Endothelial cell of umbilical vein (primary cell): ENCODE data around the gene KBTBD8. TPM values are rescaled to one million over a fixed set of nuclear protein-coding genes. Genes with fewer than 3 reads are reported as not detected.

Source experiments
- BruUV-seq: library from RNA; stranded (reverse); fragments of 400-500 nt; replicated peaks from 2 replicates; lab custom pipeline; 2021; lab: Mats Ljungman, UMichigan
- CTCF ChIA-PET: fragments of 300-600, 350-600 bp; sonication (Branson Sonifier 250); formaldehyde crosslinking; loops from one replicate; lab custom pipeline; 2021; ENCODE audit warnings: antibody characterized with exemption, inconsistent platforms; lab: Charles Lee
- POLR2A ChIA-PET: fragments of 300-600, 350-600 bp; sonication (Branson Sonifier 250); formaldehyde crosslinking; loops from one replicate; lab custom pipeline; 2021; ENCODE audit warnings: antibody characterized with exemption, inconsistent platforms; lab: Charles Lee
- DNase-seq: peaks from one replicate; pipeline ENCODE4 v3.0.0-alpha.2; 2011; ENCODE audit warnings: low read depth, low spot score
- FAIRE-seq: peaks from 2 replicates; lab custom pipeline; 2011; peaks lifted over from hg19 to GRCh38; lab: Jason Lieb, UNC
- H2AFZ ChIP-seq: 2 replicates; pipeline ENCODE4 v1.6.0; 2012; ENCODE audit warnings: low read depth, low read length, control low read depth, inconsistent platforms
- H3K27ac ChIP-seq: 2 replicates; pipeline ENCODE4 v1.5.1; 2011; ENCODE audit warnings: low read depth, mild to moderate bottlenecking, control low read depth, low read length, moderate library complexity; ENCODE audit not compliant: insufficient read depth
- H3K27me3 ChIP-seq, 2 experiments: 2 replicates each; pipeline versions ENCODE4 v1.6.0 to v1.6.1; 2011; ENCODE audit warnings: low read length in 2 of 2, mixed read lengths in 1 of 2; ENCODE audit not compliant: control insufficient read depth in 2 of 2, insufficient read depth in 2 of 2
- H3K36me3 ChIP-seq, 2 experiments: 2 replicates in 1 of 2; 3 replicates in 1 of 2; pipeline ENCODE4 v1.5.1; 2011; ENCODE audit warnings: low read length in 2 of 2, mild to moderate bottlenecking in 1 of 2, moderate library complexity in 1 of 2; ENCODE audit not compliant: control insufficient read depth in 2 of 2, insufficient read depth in 2 of 2; ENCODE audit errors: extremely low read depth in 1 of 2
- H3K4me1 ChIP-seq: 3 replicates; pipeline ENCODE4 v1.5.1; 2011; ENCODE audit warnings: mild to moderate bottlenecking, low read length; ENCODE audit not compliant: control insufficient read depth, insufficient read depth; ENCODE audit errors: extremely low read depth
- H3K4me2 ChIP-seq: 2 replicates; pipeline ENCODE4 v1.6.1; 2011; ENCODE audit warnings: low read length, control low read depth, mixed read lengths; ENCODE audit not compliant: insufficient read depth
- H3K4me3 ChIP-seq, 3 experiments: fragments of 200-600 bp in 1 of 3; sonication (generic), shearing (Covaris generic) in 1 of 3; replicated peaks in 1 of 3; 2 replicates each; pipeline ENCODE4 v1.5.1; 2011 to 2016; ENCODE audit warnings: control low read depth in 3 of 3, low read length in 3 of 3, mild to moderate bottlenecking in 2 of 3, inconsistent platforms in 1 of 3, low read depth in 1 of 3, moderate library complexity in 1 of 3; ENCODE audit not compliant: insufficient read depth in 1 of 3
- H3K79me2 ChIP-seq: 2 replicates; pipeline ENCODE4 v1.6.0; 2012; ENCODE audit warnings: low read length, inconsistent platforms; ENCODE audit not compliant: control insufficient read depth, insufficient read depth
- H3K9ac ChIP-seq: replicated peaks from 2 replicates; pipeline ENCODE3; 2011; ENCODE audit warnings: low read length, control low read depth; ENCODE audit not compliant: insufficient read depth; ENCODE audit errors: extremely low read depth
- H3K9me1 ChIP-seq: replicated peaks from 3 replicates; pipeline ENCODE4 v1.6.0; 2011; ENCODE audit warnings: mild to moderate bottlenecking, low read length; ENCODE audit not compliant: control insufficient read depth, insufficient read depth; ENCODE audit errors: extremely low read depth
- H3K9me3 ChIP-seq: replicated peaks from 2 replicates; pipeline ENCODE4 v1.5.1; 2012; ENCODE audit warnings: low read length, inconsistent platforms; ENCODE audit not compliant: control insufficient read depth, insufficient read depth
- H4K20me1 ChIP-seq: replicated peaks from 2 replicates; pipeline ENCODE3; 2011; ENCODE audit warnings: mild to moderate bottlenecking, low read length; ENCODE audit not compliant: control insufficient read depth, insufficient read depth; ENCODE audit errors: extremely low read depth
- CTCF ChIP-seq, 2 donors: IDR thresholded peaks; 1 replicate in 1 of 2; 2 replicates in 1 of 2; pipeline ENCODE4 v1.5.1; 2011; ENCODE audit warnings: low read length in 2 of 2, mild to moderate bottlenecking in 2 of 2, moderate library complexity in 2 of 2, control low read depth in 1 of 2, inconsistent platforms in 1 of 2, low read depth in 1 of 2; ENCODE audit not compliant: insufficient read depth in 1 of 2; ENCODE audit errors: extremely low read depth in 1 of 2
- EZH2 ChIP-seq: IDR thresholded peaks from 2 replicates; pipeline ENCODE4 v1.6.1; 2012; ENCODE audit warnings: borderline replicate concordance, low read depth, mild to moderate bottlenecking, moderate library complexity, low read length, inconsistent platforms; ENCODE audit not compliant: severe bottlenecking
- FOS ChIP-seq: IDR thresholded peaks from 2 replicates; pipeline ENCODE4 v1.6.1; 2011; ENCODE audit warnings: mild to moderate bottlenecking, low read length, moderate library complexity, borderline replicate concordance; ENCODE audit not compliant: insufficient read depth
- GATA2 ChIP-seq: IDR thresholded peaks from 2 replicates; pipeline ENCODE4 v1.7.0; 2011; ENCODE audit warnings: low read depth, mild to moderate bottlenecking, moderate library complexity, mixed read lengths, low read length; ENCODE audit not compliant: insufficient read length, insufficient read depth
- JUN ChIP-seq: IDR thresholded peaks from 2 replicates; pipeline ENCODE4 v1.6.1; 2011; ENCODE audit warnings: borderline replicate concordance, low read depth; ENCODE audit not compliant: insufficient read length, insufficient read depth
- MAX ChIP-seq: IDR thresholded peaks from 2 replicates; pipeline ENCODE4 v1.6.1; 2011; ENCODE audit not compliant: insufficient read depth, insufficient read length
- MYC ChIP-seq: IDR thresholded peaks from one replicate; pipeline ENCODE4 v1.6.1; 2011; ENCODE audit warnings: mild to moderate bottlenecking, low read depth, low read length
- POLR2A ChIP-seq: IDR thresholded peaks from 2 replicates; pipeline ENCODE4 v1.6.1; 2012; ENCODE audit warnings: low read depth, mild to moderate bottlenecking, control low read depth, low read length
- POLR2AphosphoS5 ChIP-seq: IDR thresholded peaks from 2 replicates; pipeline ENCODE4 v1.6.1; 2012; ENCODE audit warnings: low read depth, mild to moderate bottlenecking, control low read depth, low read length, moderate library complexity; ENCODE audit not compliant: insufficient read depth
- dilution Hi-C: fragments of 300-500 bp; cut with MboI; formaldehyde crosslinking; loops from one replicate; pipeline ENCODE4 v1.15.0; 2019; ENCODE audit warnings: low sequenced_read_pairs; ENCODE audit not compliant: extremely low pct_ligation_motif_present
- intact Hi-C: fragments of 100-400 bp; cut with micrococcal nuclease; formaldehyde crosslinking; loops from one replicate; pipeline ENCODE4 v1.10.0; 2022
- polyA plus RNA-seq, 4 experiments: library from polyadenylated mRNA; depleted of rRNA in 3 of 4; stranded (reverse) in 3 of 4; unstranded in 1 of 4; fragments of >200 nt; gene quantifications; 2 replicates each; pipeline versions ENCODE4 v1.2.1 to v1.2.3, GENCODE V29; 2011 to 2012; ENCODE audit warnings: missing spikeins in 1 of 4
- total RNA-seq: library from RNA; stranded (reverse); gene quantifications from 2 replicates; pipeline ENCODE4 v1.2.3, GENCODE V29; 2021

KBTBD8 gene
- total and polyA plus RNA-seq, 2 donors (not counting 3 experiments of a cell fraction or from before 2014, with no cell fraction given) = 0.26 to 1.1 TPM

- no peak overlapping the region for H3K9ac ChIP-seq
- no peak for FAIRE-seq
- no TSS peak for BruUV-seq
These were observed 40.7 kb upstream of the KBTBD8 start for GRCh38 chr3:66957367-66957766.

More at GRCh38 chr3:66957367-66957766, 40.7 kb upstream of the KBTBD8 start:
- H4K20me1 ChIP-seq = no peaks in the 10 kb centered on the region
- ChIA-PET POLR2A (no interaction called here), CTCF (interaction anchor here (1.4 to 2.6 kb wide), 2 partner anchors 11 to 19 kb away, joined by 3 to 9 read pairs; no protein-coding TSS in a partner anchor)
- intact Hi-C loops (no loop called here), dilution Hi-C loops (no loop called here)
- H3K27me3 ChIP-seq = peaks cover 0 to 11% of the 10 kb centered on the region in 2 experiments
- H2AFZ ChIP-seq = no peak overlapping the region
- no peak overlapping the region for H3K27ac ChIP-seq
- no peaks in the 10 kb centered on the region for H3K36me3 ChIP-seq
- H3K4me3 ChIP-seq = no peak overlapping the region
- no peaks in the 10 kb centered on the region for H3K9me3 ChIP-seq
- no peaks in the 10 kb centered on the region for H3K9me1 ChIP-seq
- no peaks in the 10 kb centered on the region for H3K79me2 ChIP-seq
- no peak overlapping the region for H3K4me2 ChIP-seq
- H3K4me1 ChIP-seq = no peaks in the 10 kb centered on the region
- no peak for TF ChIP-seq FOS
- no peak for TF ChIP-seq POLR2A
- no peak for TF ChIP-seq POLR2AphosphoS5
- TF ChIP-seq MYC = no peak
- TF ChIP-seq GATA2 = no peak
- no peak for TF ChIP-seq JUN
- no peak for TF ChIP-seq EZH2
- no peak for TF ChIP-seq MAX
- no peak for TF ChIP-seq CTCF (IDR thresholded peaks at IDR 0.05; ENCODE audit: extremely low read depth in 1 of 2, insufficient read depth in 1 of 2, low read depth in 1 of 2, low read length in 2 of 2)
- no peak for DNase-seq
